ENCODE results near the gene TMEM169. TPM values are rescaled to one million over a fixed set of nuclear protein-coding genes. Genes with fewer than 3 reads are reported as not detected.

Gene TMEM169
- total and polyA plus RNA-seq, 2 of the 13 experiments (the other 11 are each of a cell fraction or from before 2014, with no cell fraction given), result 1.5 to 4.5 TPM

GRCh38 chr2:216114714-216115531 is 33.2 kb downstream of the TMEM169 start (continued):
- TF ChIP-seq MIER3 (CRISPR knock-in tag; IDR thresholded peaks at IDR 0.05; ENCODE audit: borderline replicate concordance), result 0 out of 2 replicates have a peak, but pooled peaks have one; percentile 23
- peak; percentile 37 for TF ChIP-seq ZNF781 (CRISPR knock-in tag; IDR thresholded peaks at IDR 0.05; ENCODE audit: borderline replicate concordance, not compliant biosample characterization)
- peak; percentile 69; the same call in 1 of the 2 replicates for TF ChIP-seq CHD4 (IDR thresholded peaks at IDR 0.05; ENCODE audit: borderline replicate concordance, low read length)
- TF ChIP-seq CEBPG (CRISPR knock-in tag; IDR thresholded peaks at IDR 0.05), result no peak
- TF ChIP-seq CHD2 (IDR thresholded peaks at IDR 0.05; ENCODE audit: low read depth, low read length), result peak; percentile 57; the same call in 1 of the 2 replicates
- TF ChIP-seq RAD51 (IDR thresholded peaks at IDR 0.05; ENCODE audit: borderline replicate concordance), result no peak
- peak; percentile 36; the same call in 1 of the 2 replicates for TF ChIP-seq ZGPAT (CRISPR knock-in tag; IDR thresholded peaks at IDR 0.05)
- peak; percentile 34; the same call in 1 of the 2 replicates for TF ChIP-seq HCFC1 (IDR thresholded peaks at IDR 0.05; ENCODE audit: low read depth, low read length)
- 0 out of 2 replicates have a peak, but pooled peaks have one; percentile 40 for TF ChIP-seq ZNF614 (CRISPR knock-in tag; IDR thresholded peaks at IDR 0.05; ENCODE audit: borderline replicate concordance)
- TF ChIP-seq TEAD3 (CRISPR knock-in tag; optimal IDR thresholded peaks at IDR 0.05; ENCODE audit: borderline replicate concordance), result peak; percentile 39
- TF ChIP-seq MYC (CRISPR knock-in tag; IDR thresholded peaks at IDR 0.05; ENCODE audit: borderline replicate concordance), result peak; percentile 71; the same call in 1 of the 2 replicates
- peak; percentile 82; the same call in 1 of the 2 replicates for TF ChIP-seq ZNF350 (CRISPR knock-in tag; IDR thresholded peaks at IDR 0.05; ENCODE audit: borderline replicate concordance, low read depth)
- peak; percentile 18; the same call in 1 of the 2 replicates for TF ChIP-seq ZNF788 (CRISPR knock-in tag; IDR thresholded peaks at IDR 0.05; ENCODE audit: borderline replicate concordance)
- TF ChIP-seq KDM2A (CRISPR knock-in tag; IDR thresholded peaks at IDR 0.05; ENCODE audit: borderline replicate concordance, low read depth), result peak; percentile 63; the same call in 1 of the 2 replicates
- no peak for TF ChIP-seq RELA (CRISPR knock-in tag; IDR thresholded peaks at IDR 0.05)
- TF ChIP-seq STAG1 (CRISPR knock-in tag; IDR thresholded peaks at IDR 0.05), result no peak
- TF ChIP-seq ARID5B (CRISPR knock-in tag; IDR thresholded peaks at IDR 0.05), result peak; percentile 27; the same call in 1 of the 2 replicates
- no peak for TF ChIP-seq SAFB2 (CRISPR knock-in tag; IDR thresholded peaks at IDR 0.05; ENCODE audit: borderline replicate concordance, low read depth)
- TF ChIP-seq KAT8 (CRISPR knock-in tag; IDR thresholded peaks at IDR 0.05), result peak; percentile 80
- TF ChIP-seq ZNF598 (CRISPR knock-in tag; IDR thresholded peaks at IDR 0.05; ENCODE audit: borderline replicate concordance), result peak; percentile 44; the same call in 1 of the 2 replicates
